H4 (cell line): ENCODE results near the gene ADGRL4. TPM values are rescaled to one million over a fixed set of nuclear protein-coding genes. Genes with fewer than 3 reads are reported as not detected.
"Not testable (repeated sequence)": the region's sequence is repeated elsewhere in the genome, so short reads cannot be mapped to it uniquely, and the experiment has no call there.

Experiments used
- DNase-seq: peaks from one replicate; pipeline ENCODE4 v3.0.0-alpha.2; 2015; ENCODE audit warnings: low spot score
- total RNA-seq: library from RNA; depleted of rRNA; stranded (reverse); fragments of >200 nt; shearing (Covaris generic); gene quantifications from 2 replicates; pipeline ENCODE4 v1.2.3, GENCODE V29; 2014; rRNA removed

Gene ADGRL4
- not detected in 2 replicates for total RNA-seq

DNA sequence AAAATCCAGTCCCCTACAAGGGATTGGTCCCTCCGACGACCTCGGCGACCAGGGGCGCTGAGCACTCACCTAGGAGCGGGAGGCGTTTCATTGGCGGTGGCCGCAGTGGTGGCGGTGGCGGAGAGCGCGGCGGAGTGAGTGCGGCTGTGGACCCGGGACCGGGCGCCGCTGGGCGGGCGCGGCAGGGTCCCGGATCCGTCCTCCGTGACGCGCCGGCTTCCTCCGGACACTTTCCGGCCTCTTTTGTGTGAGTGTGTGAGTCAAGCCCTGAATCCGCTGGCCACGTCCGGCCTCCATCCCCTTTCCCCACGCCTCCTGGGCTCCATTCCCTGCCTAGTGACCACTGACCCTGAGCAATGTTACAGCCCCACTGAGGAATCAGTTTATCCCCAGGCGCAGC lies at the start of gene ADGRL4:
Gene ADGRL4 (minus strand): TSS at position 167 of the 400 bp plus-strand sequence. CDS start 76 bp downstream, at position 91.
- DNase-seq: no peak

DNA sequence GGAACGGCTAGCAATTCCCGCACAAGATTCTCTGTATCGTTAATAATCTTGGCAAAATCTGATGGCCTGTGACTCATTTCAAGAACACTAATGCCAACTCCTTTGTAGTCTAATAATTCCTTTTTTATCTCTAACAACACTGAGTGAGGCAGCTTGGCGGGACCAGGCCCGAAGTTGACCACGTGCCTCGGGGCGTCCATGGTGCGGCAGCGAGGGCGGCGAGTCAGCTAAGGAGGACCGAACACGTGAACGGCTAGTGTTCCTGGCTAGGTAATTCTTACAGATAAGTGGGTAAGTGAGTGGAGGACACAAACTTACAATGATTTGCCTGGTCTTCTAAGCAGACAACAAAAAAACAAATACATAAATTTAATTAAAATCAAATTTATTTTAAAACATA lies 49.3 kb upstream of the ADGRL4 start:
- no peak for DNase-seq

DNA sequence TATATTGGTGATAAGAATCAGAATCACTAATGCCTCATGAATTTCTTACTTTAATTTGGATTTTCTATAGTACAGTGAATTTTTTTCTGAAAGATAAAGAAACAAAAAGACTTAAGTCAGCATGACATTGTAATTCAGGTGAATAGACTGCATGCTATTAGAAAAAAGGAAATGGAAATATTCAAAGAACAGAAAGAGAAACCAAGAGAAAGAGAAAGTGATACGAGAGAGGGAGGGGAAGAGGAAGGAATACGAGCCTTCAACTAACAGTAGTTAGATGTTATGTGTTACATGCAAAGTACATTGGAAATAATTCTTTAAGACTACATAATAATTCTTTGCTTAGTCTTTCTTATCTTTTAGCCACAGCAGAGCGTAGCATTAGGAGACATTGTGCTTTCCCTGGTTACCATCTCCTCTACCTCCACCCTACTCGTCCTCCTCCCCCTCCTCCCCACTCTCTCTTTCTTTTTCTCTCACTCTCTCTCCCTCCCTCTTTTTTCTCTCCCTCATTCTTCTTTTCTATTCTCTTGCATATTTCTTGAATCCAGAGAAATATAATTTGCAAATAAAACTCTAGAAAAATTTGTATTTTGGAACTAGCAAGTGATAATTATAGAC lies 46.4 kb upstream of the ADGRL4 start:
- no peak for DNase-seq

DNA sequence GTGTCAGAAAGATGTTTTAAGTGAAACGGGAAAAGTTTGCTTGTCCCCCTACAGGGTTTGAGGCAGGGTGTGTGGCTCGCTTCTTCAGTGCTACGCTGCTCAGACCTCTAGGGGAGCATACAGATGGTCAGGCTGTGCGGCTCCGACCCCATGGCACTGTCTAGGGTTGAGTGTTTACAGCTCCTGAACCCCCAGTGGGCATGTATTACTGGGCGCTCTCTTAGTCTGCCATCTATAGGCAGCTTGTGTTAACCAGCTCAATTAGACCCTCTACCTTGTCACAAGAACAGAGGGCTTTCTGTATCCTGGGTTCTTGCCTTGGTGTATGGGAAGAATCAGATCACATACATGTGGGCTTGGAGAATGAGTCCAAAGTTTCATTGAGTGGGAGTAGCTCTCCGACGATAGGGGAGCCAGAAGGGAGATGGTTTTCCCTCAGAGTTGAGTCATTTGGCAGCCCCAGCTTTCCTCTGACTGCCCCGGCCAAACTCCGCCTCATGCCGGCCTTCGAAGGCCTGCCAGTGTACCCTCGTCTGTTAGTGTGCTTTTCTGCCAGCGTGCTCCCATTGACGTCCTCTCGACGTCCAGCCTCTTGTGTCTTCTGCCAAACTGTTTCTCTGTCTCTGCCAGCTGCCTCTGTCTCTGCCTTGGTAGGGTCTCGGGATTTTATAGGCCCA lies 38.6 kb upstream of the ADGRL4 start:
- no peak for DNase-seq

DNA sequence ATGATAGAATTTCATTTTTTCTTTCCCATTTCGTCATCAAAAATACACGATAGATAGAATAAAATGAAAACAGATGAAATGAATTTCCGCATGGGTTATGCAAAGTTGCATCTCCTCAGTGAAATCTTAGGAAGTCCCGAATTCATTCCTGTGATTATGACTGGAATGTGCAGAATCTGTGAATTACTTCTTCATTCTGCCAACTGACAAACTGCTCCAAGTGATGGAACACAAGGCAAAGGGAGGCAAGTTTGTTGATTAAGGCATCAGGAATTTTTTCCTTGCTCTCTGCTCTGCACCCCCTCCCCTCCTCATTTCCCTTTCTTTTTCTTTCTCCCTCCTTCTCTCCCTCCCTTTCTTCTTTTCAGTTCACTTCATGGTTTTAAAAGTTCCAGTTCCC lies 37.0 kb upstream of the ADGRL4 start:
- DNase-seq: no peak

DNA sequence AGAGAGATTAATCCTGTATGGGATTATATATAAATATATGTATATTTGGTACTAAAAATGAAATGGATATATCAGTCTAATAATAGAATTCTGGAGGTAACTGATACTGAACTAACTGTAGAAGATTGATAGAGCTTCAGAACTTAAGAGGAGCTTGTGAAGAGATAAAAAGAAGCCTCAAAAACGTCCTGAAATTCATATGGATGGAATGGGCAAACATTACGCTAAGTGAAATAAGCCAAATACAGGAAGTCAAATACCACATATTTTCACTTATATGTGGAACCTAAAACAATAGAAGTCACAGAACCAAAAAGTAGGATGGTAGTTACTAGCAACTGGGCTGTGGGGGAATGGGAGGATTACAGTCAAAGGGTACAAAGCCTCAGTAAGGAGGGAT lies 36.0 kb upstream of the ADGRL4 start:
- DNase-seq: no peak

DNA sequence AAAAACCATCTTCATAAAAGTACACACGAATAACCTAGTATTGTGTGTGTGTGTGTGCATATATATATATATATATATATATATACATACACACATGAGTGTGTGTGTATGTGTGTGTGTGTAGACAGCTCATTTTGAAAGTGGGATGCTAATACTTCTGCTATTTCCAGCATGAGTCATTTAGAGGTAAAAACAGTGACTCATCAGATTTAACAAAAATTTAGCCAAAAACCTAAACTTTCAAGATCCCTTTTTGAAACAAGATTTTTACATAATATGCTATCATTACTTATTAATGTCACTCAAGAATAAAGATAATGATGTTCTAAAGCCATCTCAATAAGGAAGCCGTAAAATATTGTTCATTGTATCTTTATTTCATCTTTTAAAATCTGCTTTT lies 35.6 kb upstream of the ADGRL4 start:
- DNase-seq: peak; percentile 24

DNA sequence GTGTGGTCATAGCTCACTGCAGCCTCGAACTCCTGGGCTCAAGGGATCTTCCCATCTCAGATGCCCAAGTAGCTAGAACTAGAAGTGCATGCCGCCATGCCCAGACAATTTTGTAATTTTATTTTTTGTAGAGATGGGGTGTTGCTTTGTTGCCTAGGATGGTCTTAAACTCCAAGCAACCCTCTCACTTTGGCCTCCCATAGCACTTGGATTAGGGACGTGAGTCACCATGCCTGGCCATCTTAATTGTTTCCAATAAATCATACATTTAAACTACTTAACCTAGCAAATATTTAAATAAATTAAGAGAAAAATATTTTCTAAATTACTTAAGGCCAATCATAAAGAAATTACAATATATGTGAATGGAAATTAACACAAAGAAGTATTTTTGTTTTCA lies 35.1 kb upstream of the ADGRL4 start:
- no peak for DNase-seq

DNA sequence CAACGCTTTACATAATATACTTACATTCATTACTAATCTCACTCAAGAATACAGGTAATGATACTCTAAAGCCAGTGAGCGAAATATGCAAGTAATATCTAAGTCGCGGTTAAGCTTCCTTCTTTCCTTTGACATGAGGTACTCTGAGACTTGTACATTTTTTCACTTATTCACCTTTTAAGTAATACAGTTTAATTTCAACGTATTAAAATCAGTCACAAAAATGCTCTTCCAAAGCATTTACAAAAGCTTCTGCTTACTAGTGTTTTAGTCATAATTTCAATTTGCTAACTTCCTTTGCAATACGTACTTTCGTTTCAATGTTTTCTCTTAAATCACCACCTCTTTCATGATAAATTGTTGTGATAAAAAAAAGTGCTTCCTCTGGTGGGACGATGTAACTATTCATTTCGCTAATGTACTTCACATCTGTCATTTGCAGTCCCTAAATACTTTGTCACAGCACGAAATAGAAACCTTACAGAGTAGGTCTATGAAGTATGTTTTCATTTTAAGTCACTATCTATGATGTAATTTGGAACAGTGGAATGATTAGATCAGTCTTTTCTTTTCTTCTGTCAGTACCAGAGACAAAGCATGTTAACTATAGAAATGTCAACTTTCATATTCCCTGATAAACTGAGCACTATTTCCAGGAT lies 34.0 kb upstream of the ADGRL4 start:
- DNase-seq: no peak

DNA sequence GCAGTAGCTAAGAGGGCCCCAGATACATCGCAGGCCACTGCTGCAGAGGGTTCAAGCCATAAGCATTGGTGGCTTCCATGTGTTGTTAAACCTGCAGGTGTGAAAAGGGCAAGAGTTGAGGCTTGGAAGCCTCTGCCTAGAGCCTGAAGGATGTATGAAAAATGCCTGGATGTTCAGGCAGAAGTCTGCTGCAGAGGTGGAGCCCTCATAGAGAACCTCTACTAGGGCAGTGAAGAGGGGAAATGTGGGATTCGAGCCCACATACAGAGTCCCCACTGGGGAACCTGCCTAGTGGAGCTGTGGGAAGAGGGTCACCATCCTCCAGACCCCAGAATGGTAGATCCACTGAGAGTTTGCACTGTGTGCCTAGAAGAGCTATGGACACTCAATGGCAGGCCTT lies 30.6 kb upstream of the ADGRL4 start:
- DNase-seq: no peak

DNA sequence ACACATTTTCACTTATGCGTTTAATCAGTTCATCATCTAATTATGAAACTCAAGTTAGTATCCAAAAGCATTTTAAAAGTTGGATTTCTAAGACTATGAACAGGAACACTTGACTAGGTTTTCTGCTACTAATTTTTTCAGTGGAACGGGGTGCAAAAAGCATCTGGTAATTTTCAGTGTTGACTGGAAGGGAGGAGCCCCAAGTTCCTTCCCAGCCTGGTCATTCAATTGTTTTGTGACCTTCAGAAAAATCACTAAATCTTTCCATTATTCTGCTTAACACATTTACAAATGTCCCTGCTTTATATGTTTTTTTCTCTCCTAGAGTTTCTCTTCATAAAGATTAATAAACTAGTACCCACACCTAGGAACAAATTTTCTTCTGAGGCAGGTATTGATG lies 6.0 kb upstream of the ADGRL4 start:
- no peak for DNase-seq

DNA sequence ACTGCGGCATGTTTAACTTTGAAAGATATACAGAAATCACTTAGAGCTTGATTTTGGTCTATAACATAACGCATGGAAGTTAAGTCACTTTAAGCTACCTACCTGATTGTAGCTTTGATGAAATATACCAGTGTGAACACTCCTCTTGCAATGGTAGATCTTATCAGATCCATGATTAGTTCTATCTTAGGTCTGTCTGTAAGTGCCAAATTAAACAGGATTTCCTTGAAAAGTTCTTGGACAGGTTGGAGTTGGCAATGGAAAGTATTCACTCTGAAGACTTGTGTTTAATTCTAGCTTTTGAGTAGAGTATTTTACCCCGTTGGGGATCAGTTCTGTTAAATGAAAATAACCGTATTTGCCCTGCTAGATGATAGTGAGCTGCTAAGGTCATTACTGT lies 4.1 kb upstream of the ADGRL4 start:
- DNase-seq: no peak

DNA sequence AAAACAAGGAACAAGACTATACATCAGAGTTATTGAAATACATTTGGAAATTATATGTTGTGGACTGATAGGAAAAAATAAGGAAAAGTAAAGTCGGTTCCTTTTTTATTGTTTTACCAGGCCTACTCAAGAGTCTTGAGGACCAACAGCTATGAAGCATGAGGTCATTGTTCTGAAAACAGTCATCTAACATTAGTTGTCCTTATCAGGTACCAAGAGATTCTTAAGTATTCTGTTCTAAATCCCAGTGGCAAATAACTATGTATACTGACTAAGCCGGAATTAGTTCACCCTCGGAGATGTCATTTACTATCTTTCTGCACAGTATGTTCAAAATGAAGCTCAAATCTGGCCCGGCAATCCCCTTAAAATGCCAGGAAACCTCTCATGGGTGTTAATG lies 585 bp downstream of the ADGRL4 start:
- no peak for DNase-seq

DNA sequence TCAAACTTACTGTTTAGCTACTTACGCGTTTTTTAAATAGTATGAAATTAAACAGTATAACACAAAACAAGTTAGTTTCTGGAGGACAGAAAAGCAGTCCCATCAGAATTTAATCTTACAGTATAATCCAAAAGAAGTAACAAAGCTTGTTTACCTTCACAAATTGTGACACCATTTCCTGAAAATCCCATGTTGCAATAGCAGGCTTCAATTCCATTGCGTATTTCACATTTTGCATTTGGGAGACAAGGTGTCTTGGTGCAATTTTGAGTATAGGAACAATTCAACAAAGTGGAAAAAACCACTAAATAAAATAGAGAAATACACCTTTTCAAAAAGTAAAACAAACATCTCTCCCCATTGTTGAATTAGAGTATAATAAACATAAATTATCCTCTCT lies 1.6 kb downstream of the ADGRL4 start:
- DNase-seq: no peak

DNA sequence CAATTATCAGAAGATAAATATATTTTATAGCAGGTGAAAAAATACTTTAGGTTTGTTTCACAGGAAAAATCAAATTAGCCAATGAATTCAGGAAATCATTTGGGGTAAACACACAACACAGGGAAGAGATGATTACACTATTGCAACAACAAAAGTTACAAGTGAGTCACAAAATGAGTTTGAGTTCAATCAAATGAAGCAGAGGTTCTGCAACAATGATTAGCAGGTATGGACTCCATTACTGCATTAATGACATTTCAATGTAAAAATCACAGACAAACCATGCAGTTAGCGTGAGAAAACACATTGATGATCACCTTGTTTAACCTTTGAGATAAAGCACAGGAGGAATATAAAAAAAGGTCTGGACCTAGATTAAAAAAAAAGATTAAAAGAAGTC lies 9.7 kb downstream of the ADGRL4 start:
- DNase-seq: no peak

DNA sequence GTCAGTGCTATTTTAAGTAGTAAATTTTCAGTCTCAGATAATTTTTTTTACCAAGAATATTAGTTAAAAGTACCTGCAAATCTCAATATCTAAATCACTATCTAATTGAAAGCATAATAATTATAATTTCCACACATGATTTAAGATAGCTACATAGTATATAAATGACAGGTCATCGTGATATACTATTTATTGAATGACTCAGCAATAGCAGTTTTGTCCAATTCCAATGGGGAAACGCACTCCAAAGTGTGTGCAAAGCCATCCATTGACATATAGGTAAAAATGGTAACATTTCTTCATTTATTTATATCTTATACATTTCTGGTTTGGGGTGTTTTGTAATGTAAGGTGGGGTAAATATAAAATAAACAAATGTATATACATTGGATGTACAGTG lies 19.5 kb downstream of the ADGRL4 start:
- DNase-seq: no peak

DNA sequence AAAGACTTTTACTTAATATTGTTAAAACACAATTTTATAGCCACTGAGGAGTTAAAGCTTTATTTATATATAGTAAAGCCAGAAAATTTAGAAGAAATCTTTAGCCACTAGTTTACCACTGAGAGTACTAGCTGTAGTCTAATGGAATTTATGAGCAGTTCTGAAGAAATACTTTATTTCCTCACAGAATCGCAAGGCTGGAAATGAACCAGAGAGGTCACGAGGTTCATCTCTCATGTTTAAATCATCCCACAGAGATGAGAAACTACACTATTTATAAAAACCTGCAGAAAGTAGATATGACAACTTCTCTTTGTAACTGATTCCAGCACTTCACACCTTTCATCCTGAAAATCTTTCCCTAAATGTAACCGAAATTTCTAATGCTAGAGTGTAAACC lies 26.0 kb downstream of the ADGRL4 start:
- no peak for DNase-seq

DNA sequence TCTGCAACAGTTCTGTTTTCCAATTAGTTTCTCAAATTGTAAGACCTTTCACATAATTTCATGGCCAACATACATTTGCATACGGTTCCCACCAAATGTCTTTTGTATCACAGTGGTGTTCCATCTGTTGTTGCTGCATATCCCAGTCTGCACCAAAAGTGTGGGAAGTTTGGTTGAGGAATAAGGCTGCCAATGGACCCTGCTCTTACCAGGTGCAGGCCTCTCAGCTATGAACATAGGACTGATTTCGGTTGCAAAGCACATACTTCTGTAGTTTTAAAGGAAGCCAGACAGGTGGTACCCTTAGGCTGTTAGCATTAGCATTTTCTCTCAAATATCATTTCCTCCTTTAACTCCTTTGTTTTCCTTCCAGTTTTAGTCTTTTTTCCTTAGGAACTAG lies 33.8 kb downstream of the ADGRL4 start:
- no peak for DNase-seq

DNA sequence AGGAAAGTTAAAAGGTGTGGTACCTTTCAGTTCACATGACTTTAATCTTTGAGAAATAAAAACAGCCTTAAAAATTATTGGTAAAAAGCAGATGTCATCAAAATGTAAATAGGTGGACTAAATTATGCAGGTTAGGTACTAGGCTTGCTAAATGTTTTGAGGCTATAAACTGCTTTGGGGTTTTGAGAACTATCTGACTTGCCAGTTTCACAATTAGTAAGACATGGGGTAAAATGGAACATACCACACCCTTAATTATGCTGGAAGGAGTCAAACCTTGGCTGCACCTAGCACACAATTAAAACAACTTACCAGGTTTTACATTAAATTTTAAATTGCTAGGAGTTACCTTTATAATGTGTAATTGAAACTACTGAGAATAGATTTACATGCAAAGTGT lies 39.4 kb downstream of the ADGRL4 start:
- not testable (repeated sequence) for DNase-seq

DNA sequence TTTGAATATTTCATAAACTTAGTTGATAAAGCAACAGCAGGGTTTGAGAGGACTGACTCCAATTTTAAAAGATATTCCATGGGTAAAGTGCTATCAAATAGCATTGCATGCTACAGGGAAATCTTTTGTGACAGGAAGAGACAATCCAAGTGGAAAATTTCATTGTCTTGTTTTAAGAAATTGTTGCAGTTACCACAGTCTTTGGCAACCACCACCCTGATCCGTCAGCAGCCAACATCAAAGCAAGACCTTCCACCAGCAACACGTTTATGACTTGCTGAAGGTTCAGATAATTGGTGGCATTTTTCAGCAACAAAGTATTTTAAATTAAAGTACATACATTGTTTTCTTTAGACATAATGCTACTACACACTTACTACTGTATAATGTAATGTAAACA lies 47.8 kb downstream of the ADGRL4 start:
- no peak for DNase-seq

DNA sequence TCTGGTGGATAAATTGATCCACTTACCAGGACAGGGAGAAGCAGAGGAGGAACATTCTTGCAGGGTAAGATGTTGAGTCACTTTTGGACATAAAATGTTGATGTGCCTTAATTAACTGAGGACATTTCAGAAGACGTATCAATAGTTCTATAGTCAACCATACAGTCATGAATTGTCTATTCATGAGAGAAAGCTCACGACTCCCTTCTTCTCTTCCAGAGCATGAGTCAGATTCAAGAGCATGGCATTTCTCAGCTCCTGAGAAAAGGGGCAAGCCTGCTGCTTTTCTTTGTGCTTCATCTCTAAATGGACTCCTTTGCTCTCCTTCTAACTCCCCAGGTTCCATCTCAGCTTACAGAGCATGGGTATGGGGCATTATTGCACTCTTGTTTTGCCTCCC lies 55.7 kb downstream of the ADGRL4 start:
- DNase-seq: no peak

DNA sequence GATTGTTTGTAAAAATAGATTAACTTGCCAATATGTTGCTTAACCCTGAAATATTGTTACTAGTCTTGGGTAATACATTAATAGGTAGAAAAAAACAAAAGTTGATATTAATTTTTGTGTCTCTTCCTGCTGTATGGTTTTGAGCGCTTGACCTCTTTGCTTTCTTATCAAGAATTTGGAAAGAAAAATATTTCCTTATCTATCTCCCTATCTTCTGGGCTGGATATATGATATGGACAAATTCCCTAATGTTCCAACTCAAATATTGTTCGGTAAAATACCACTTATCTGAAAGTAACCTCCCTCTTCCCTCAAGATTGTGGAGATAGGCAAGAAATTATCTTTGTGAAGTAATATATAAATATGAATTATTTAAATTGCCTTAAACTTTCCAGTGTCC lies 57.3 kb downstream of the ADGRL4 start:
- DNase-seq: no peak

DNA sequence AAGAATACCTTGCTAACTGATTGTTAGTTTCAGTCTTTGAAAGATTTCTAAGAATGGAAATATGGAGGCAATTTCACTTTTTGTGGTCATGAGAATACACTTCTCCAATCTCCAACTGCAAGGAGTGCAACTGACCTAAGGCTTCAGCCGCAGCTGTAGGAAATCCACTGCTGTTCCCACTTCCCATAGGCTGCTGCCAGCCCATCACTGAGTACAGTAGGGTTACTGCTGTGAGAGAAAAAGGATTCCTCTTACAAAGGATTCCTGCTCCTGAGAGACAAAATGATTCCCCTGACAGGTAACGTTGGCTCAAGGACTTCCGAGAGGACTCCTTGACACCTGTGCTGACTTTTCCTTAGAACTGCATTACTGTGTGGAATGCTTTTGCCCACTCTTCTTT lies 87.4 kb downstream of the ADGRL4 start:
- no peak for DNase-seq
